IPS-15b (cell line): Measurements from ENCODE around the gene ZNF732.
"Not testable (repeated sequence)": the region's sequence is repeated elsewhere in the genome, so short reads cannot be mapped to it uniquely, and the experiment has no call there.

Source experiments
- H3K27me3 ChIP-seq: one replicate; pipeline ENCODE4 v1.6.1; 2013; ENCODE audit warnings: low read length; ENCODE audit not compliant: control insufficient read depth, insufficient read depth
- H3K36me3 ChIP-seq: one replicate; pipeline ENCODE4 v1.6.1; 2013; ENCODE audit warnings: low read length; ENCODE audit not compliant: control insufficient read depth, insufficient read depth
- H3K4me1 ChIP-seq: one replicate; pipeline ENCODE4 v1.6.1; 2013; ENCODE audit warnings: mild to moderate bottlenecking, low read length; ENCODE audit not compliant: control insufficient read depth, insufficient read depth
- H3K4me3 ChIP-seq: one replicate; pipeline ENCODE4 v1.5.1; 2013; ENCODE audit warnings: low read depth, low read length
- H3K9ac ChIP-seq: one replicate; pipeline ENCODE4 v1.6.1; 2013; ENCODE audit warnings: low read depth, mild to moderate bottlenecking, low read length
- H3K9me3 ChIP-seq: one replicate; pipeline ENCODE4 v1.6.1; 2013; ENCODE audit warnings: mild to moderate bottlenecking, low read length; ENCODE audit not compliant: control insufficient read depth, insufficient read depth

The ZNF732 gene

GRCh38 chr4:244471-244870, 60.8 kb downstream of the ZNF732 start:
- no peaks in the 10 kb centered on the region for H3K4me1 ChIP-seq
- no peak overlapping the region for H3K4me3 ChIP-seq
- no peaks in the 10 kb centered on the region for H3K27me3 ChIP-seq
- H3K9me3 ChIP-seq, result peaks cover 10% of the 10 kb centered on the region
- peaks cover 2% of the 10 kb centered on the region for H3K36me3 ChIP-seq
- H3K9ac ChIP-seq, result no peak overlapping the region

GRCh38 chr4:243426-243825, 61.8 kb downstream of the ZNF732 start:
- Histone ChIP-seq H3K9ac (no peak overlapping the region), H3K36me3 (peaks cover 2% of the 10 kb centered on the region), H3K4me3 (no peak overlapping the region), H3K9me3 (peaks cover 12% of the 10 kb centered on the region), H3K27me3 (no peaks in the 10 kb centered on the region), H3K4me1 (no peaks in the 10 kb centered on the region)

- H3K36me3 ChIP-seq, result peaks cover 2% of the 10 kb centered on the region
- no peaks in the 10 kb centered on the region for H3K4me1 ChIP-seq
- peak overlapping the region; percentile 13 for H3K4me3 ChIP-seq
- no peaks in the 10 kb centered on the region for H3K27me3 ChIP-seq
- no peak overlapping the region for H3K9ac ChIP-seq
- H3K9me3 ChIP-seq, result peaks cover 12% of the 10 kb centered on the region
These were observed 63.0 kb downstream of the ZNF732 start for GRCh38 chr4:242121-242848.

- H3K4me1 ChIP-seq, H3K4me3 ChIP-seq, H3K9me3 ChIP-seq, H3K9ac ChIP-seq, H3K36me3 ChIP-seq, H3K27me3 ChIP-seq: not testable (repeated sequence)
These were observed 63.9 kb downstream of the ZNF732 start for GRCh38 chr4:241411-241810.

- Histone ChIP-seq H3K4me3 (no peak overlapping the region), H3K36me3 (no peaks in the 10 kb centered on the region), H3K9ac (no peak overlapping the region), H3K9me3 (peaks cover 2% of the 10 kb centered on the region), H3K27me3 (no peaks in the 10 kb centered on the region), H3K4me1 (no peaks in the 10 kb centered on the region)
These were observed 69.2 kb downstream of the ZNF732 start for GRCh38 chr4:236028-236427.

- no peaks in the 10 kb centered on the region for H3K27me3 ChIP-seq
- no peak overlapping the region for H3K9ac ChIP-seq
- no peaks in the 10 kb centered on the region for H3K36me3 ChIP-seq
- no peaks in the 10 kb centered on the region for H3K4me1 ChIP-seq
- H3K4me3 ChIP-seq, result no peak overlapping the region
- peaks cover 2% of the 10 kb centered on the region for H3K9me3 ChIP-seq
These were observed 71.1 kb downstream of the ZNF732 start for GRCh38 chr4:234178-234577.

- Histone ChIP-seq H3K27me3 (no peaks in the 10 kb centered on the region), H3K9ac (no peak overlapping the region), H3K9me3 (peaks cover 10% of the 10 kb centered on the region), H3K4me3 (no peak overlapping the region), H3K36me3 (peaks cover 3% of the 10 kb centered on the region), H3K4me1 (no peaks in the 10 kb centered on the region)
These were observed 81.3 kb downstream of the ZNF732 start for GRCh38 chr4:223913-224497.
